GM12878 (cell line): Measurements from ENCODE around the gene SULT2A1. TPM values are rescaled to one million over a fixed set of nuclear protein-coding genes. Genes with fewer than 3 reads are reported as not detected.

Experiments used
- ATAC-seq: fragments of 200-7000 bp; cut with Tn5 transposase; 3 replicates; pipeline ENCODE4 v1.9.1; 2020; ENCODE audit warnings: mild to moderate bottlenecking, moderate library complexity
- BruUV-seq: library from RNA; stranded (reverse); fragments of 400-500 nt; replicated peaks from 2 replicates; lab custom pipeline; 2021; lab: Mats Ljungman, UMichigan
- CTCF ChIA-PET: fragments of 300-600 bp; sonication (Branson Sonifier 250); formaldehyde crosslinking; extraction: SDS; loops from one replicate; lab custom pipeline; 2021; ENCODE audit warnings: inconsistent platforms; lab: Yijun Ruan, JAX
- POLR2A ChIA-PET: fragments of 350-600 bp; formaldehyde crosslinking; extraction: SDS; loops from one replicate; lab custom pipeline; 2021; ENCODE audit warnings: inconsistent platforms; lab: Charles Lee
- RAD21 ChIA-PET: fragments of 300-600 bp; sonication (Branson Sonifier 250); formaldehyde crosslinking; loops from one replicate; lab custom pipeline; 2023; ENCODE audit warnings: antibody characterized with exemption; ENCODE audit not compliant: unreplicated experiment; lab: Charles Lee
- SMC1A ChIA-PET: fragments of 300-600 bp; sonication (Branson Sonifier 250); formaldehyde crosslinking; loops from one replicate; lab custom pipeline; 2023; ENCODE audit not compliant: unreplicated experiment, uncharacterized antibody; lab: Charles Lee
- DNase-seq: peaks from one replicate; pipeline ENCODE4 v3.0.0-alpha.2; 2011; ENCODE audit warnings: low read depth, low spot score
- FAIRE-seq: peaks from 3 replicates; lab custom pipeline; 2011; peaks lifted over from hg19 to GRCh38; lab: Jason Lieb, UNC
- H2AFZ ChIP-seq: 2 replicates; pipeline ENCODE4 v1.6.0; 2011; ENCODE audit warnings: low read depth, low read length, control low read depth; ENCODE audit not compliant: control insufficient read depth
- H3K27ac ChIP-seq: 2 replicates; pipeline ENCODE4 v1.5.1; 2011; ENCODE audit warnings: control low read depth; ENCODE audit not compliant: control insufficient read depth, insufficient read depth
- H3K27me3 ChIP-seq, 2 experiments: replicated peaks in 1 of 2; 2 replicates each; pipeline versions ENCODE4 v1.6.0 to v1.6.1; 2011; ENCODE audit warnings: low read length in 1 of 2; ENCODE audit not compliant: control insufficient read depth in 2 of 2, insufficient read depth in 2 of 2
- H3K36me3 ChIP-seq, 2 experiments: 2 replicates each; pipeline ENCODE4 v1.5.1; 2011; ENCODE audit warnings: low read length in 1 of 2; ENCODE audit not compliant: control insufficient read depth in 2 of 2, insufficient read depth in 2 of 2
- H3K4me1 ChIP-seq: 2 replicates; pipeline ENCODE4 v1.6.1; 2011; ENCODE audit warnings: mild to moderate bottlenecking, low read length, moderate library complexity, mixed read lengths; ENCODE audit not compliant: control insufficient read depth, insufficient read depth
- H3K4me2 ChIP-seq: 2 replicates; pipeline ENCODE4 v1.6.0; 2011; ENCODE audit warnings: control low read depth; ENCODE audit not compliant: control insufficient read depth, insufficient read depth
- H3K4me3 ChIP-seq: fragments of 200-600 bp; sonication (generic); 2 replicates; pipeline ENCODE4 v1.5.1; 2016
- H3K79me2 ChIP-seq: 2 replicates; pipeline ENCODE4 v1.6.0; 2011; ENCODE audit warnings: low read length; ENCODE audit not compliant: control insufficient read depth, insufficient read depth
- H3K9ac ChIP-seq: 2 replicates; pipeline ENCODE4 v1.8.0; 2011; ENCODE audit warnings: low read length, control low read depth, mixed read lengths; ENCODE audit not compliant: control insufficient read depth, insufficient read depth
- H3K9me3 ChIP-seq: replicated peaks from 3 replicates; pipeline ENCODE4 v1.5.1; 2011; ENCODE audit warnings: mild to moderate bottlenecking, low read length; ENCODE audit not compliant: control insufficient read depth, insufficient read depth
- H4K20me1 ChIP-seq: 2 replicates; pipeline ENCODE4 v1.6.0; 2011; ENCODE audit not compliant: control insufficient read depth, insufficient read depth
- GABPA ChIP-seq: IDR thresholded peaks from 2 replicates; pipeline ENCODE4 v1.6.1; 2014; ENCODE audit warnings: antibody characterized with exemption, low read depth, mild to moderate bottlenecking, inconsistent platforms
- IRF5 ChIP-seq: fragments of 450-650 bp; IDR thresholded peaks from 2 replicates; pipeline ENCODE4 v1.6.1; 2017; ENCODE audit warnings: borderline replicate concordance
- MAX ChIP-seq: IDR thresholded peaks from 2 replicates; pipeline ENCODE4 v1.6.1; 2012; ENCODE audit warnings: low read depth, low read length, improper control_type of control experiment
- MLLT1 ChIP-seq: fragments of 450-650 bp; IDR thresholded peaks from 2 replicates; pipeline ENCODE4 v1.6.1; 2016; ENCODE audit warnings: mild to moderate bottlenecking
- MTA2 ChIP-seq: fragments of 450-650 bp; IDR thresholded peaks from 2 replicates; pipeline ENCODE4 v1.6.1; 2016; ENCODE audit warnings: low read depth, mild to moderate bottlenecking, moderate library complexity
- MTA3 ChIP-seq: IDR thresholded peaks from 2 replicates; pipeline ENCODE4 v1.6.1; 2012; ENCODE audit warnings: low read length, inconsistent platforms, borderline replicate concordance
- NFIC ChIP-seq: IDR thresholded peaks from 2 replicates; pipeline ENCODE4 v1.6.1; 2012; ENCODE audit warnings: low read depth, mild to moderate bottlenecking, inconsistent platforms, low read length, moderate library complexity
- SUPT20H ChIP-seq: IDR thresholded peaks from 2 replicates; pipeline ENCODE4 v1.6.1; 2011; ENCODE audit warnings: low read depth, mild to moderate bottlenecking, low read length, moderate library complexity, borderline replicate concordance; ENCODE audit not compliant: control insufficient read depth
- TCF12 ChIP-seq: IDR thresholded peaks from 2 replicates; pipeline ENCODE4 v1.6.1; 2011; ENCODE audit warnings: low read depth, mild to moderate bottlenecking, low read length
- ZBTB11 ChIP-seq: fragments of 450-650 bp; formaldehyde crosslinking; IDR thresholded peaks from 2 replicates; pipeline ENCODE4 v1.5.0; 2022; ENCODE audit warnings: mild to moderate bottlenecking, missing genetic modification characterization
- ZSCAN29 ChIP-seq: fragments of 450-650 bp; IDR thresholded peaks from 2 replicates; pipeline ENCODE4 v1.6.1; 2017; ENCODE audit warnings: mild to moderate bottlenecking, moderate library complexity
- WGBS: methylation state at CpG from one replicate; pipeline ENCODE4 v1.1.6; 2016; ENCODE audit warnings: low lambda C conversion rate; ENCODE audit not compliant: insufficient replicate concordance, insufficient coverage; ENCODE audit errors: missing lambda C conversion rate; 5-methylcytosine and 5-hydroxymethylcytosine counted together
- in situ Hi-C: fragments of 300-500 bp; cut with MboI; formaldehyde crosslinking; loops from 9 replicates; pipeline ENCODE4 v1.14.3; 2018; ENCODE audit warnings: mixed read lengths
- intact Hi-C: fragments of 100-400 bp; cut with micrococcal nuclease; formaldehyde crosslinking; loops from one replicate; pipeline ENCODE4 v1.14.2; 2022; ENCODE audit not compliant: unreplicated experiment
- polyA plus RNA-seq, 11 experiments: library from polyadenylated mRNA; depleted of rRNA in 4 of 11; unstranded in 6 of 11; stranded (reverse) in 5 of 11; fragments of >200 nt; fragmentation: Nextera tagmentation in 4 of 11; fragmentation: Illumina TruSeq in 1 of 11; extraction: Ambion mirVana in 4 of 11; extraction: Trizol in 1 of 11; gene quantifications; 1 replicate in 1 of 11; 2 replicates in 10 of 11; pipeline versions ENCODE4 v1.2.1 to v1.2.3, GENCODE V29; 2011 to 2016; ENCODE audit warnings: inconsistent platforms in 2 of 11, missing spikeins in 2 of 11, low read depth in 1 of 11
- total RNA-seq, 4 experiments: library from RNA; depleted of rRNA in 3 of 4; stranded (reverse); fragments of >200 nt in 3 of 4; fragmentation: Illumina TruSeq in 1 of 4; extraction: Trizol in 1 of 4; gene quantifications; 2 replicates each; pipeline versions ENCODE4 v1.2.1 to v1.2.3, GENCODE V29; 2013 to 2021

The SULT2A1 gene
- total and polyA plus RNA-seq, 10 of the 15 experiments (the other 5 are each of a cell fraction or from before 2014, with no cell fraction given), result 0.13 TPM; not detected in 9

- no peak for ATAC-seq
- Histone ChIP-seq H2AFZ (no peak overlapping the region), H3K4me2 (no peak overlapping the region), H3K36me3 (no peaks in the 10 kb centered on the region), H3K79me2 (no peaks in the 10 kb centered on the region), H3K27me3 (no peaks in the 10 kb centered on the region), H3K4me1 (no peaks in the 10 kb centered on the region), H3K27ac (no peak overlapping the region), H3K9me3 (no peaks in the 10 kb centered on the region; the same call in 2 of the 3 replicates), H4K20me1 (no peaks in the 10 kb centered on the region), H3K9ac (no peak overlapping the region), H3K4me3 (no peak overlapping the region)
- no peak for DNase-seq
- FAIRE-seq, result no peak
- WGBS, result 54% methylated on average over 5 of the region's 5 CpGs
- ChIA-PET RAD21 (no interaction called here), POLR2A (no interaction called here), CTCF (interaction anchor here (0.6 kb wide), 1 partner anchor 42 kb away, joined by 3 read pairs; no protein-coding TSS in a partner anchor), SMC1A (no interaction called here)
- intact Hi-C loops, result no loop called here
- no peak for TF ChIP-seq IRF5
- no peak for TF ChIP-seq TCF12
- no TSS peak for BruUV-seq
- in situ Hi-C loops, result no loop called here
Observed at GRCh38 chr19:47896773-47897172, 10.7 kb upstream of the SULT2A1 start.

- H3K9ac ChIP-seq, result no peak overlapping the region
- no peaks in the 10 kb centered on the region; the same call in 2 of the 3 replicates for H3K9me3 ChIP-seq
- ChIA-PET POLR2A (no interaction called here), RAD21 (no interaction called here), CTCF (no interaction called here), SMC1A (no interaction called here)
- no peak overlapping the region for H3K4me3 ChIP-seq
- 68% methylated on average over 4 of the region's 4 CpGs for WGBS
- H2AFZ ChIP-seq, result no peak overlapping the region
- DNase-seq (no peak), ATAC-seq (no peak), FAIRE-seq (no peak)
- H3K27me3 ChIP-seq, result no peaks in the 10 kb centered on the region
- intact Hi-C loops, result no loop called here
- no TSS peak for BruUV-seq
- H3K4me1 ChIP-seq, result no peaks in the 10 kb centered on the region
- in situ Hi-C loops, result no loop called here
- H3K27ac ChIP-seq, result no peak overlapping the region
- no peaks in the 10 kb centered on the region for H3K79me2 ChIP-seq
- no peaks in the 10 kb centered on the region for H4K20me1 ChIP-seq
- no peaks in the 10 kb centered on the region for H3K36me3 ChIP-seq
- no peak overlapping the region for H3K4me2 ChIP-seq
- no peak for TF ChIP-seq MTA3
- no peak for TF ChIP-seq MTA2
- no peak for TF ChIP-seq ZSCAN29
- no peak for TF ChIP-seq GABPA
- TF ChIP-seq ZBTB11 (CRISPR knock-in tag), result no peak
- TF ChIP-seq MLLT1, result no peak
- no peak for TF ChIP-seq MAX
- no peak for TF ChIP-seq NFIC
- TF ChIP-seq SUPT20H, result no peak
Observed at GRCh38 chr19:47896019-47896418, 9.9 kb upstream of the SULT2A1 start.
